GM21619 (cell line): ENCODE data around the gene TMEM213.

Experiments used
- ATAC-seq: cut with Tn5 transposase; IDR thresholded peaks from one replicate; pipeline ENCODE4 v1.9.1; 2021; ENCODE audit not compliant: unreplicated experiment

The TMEM213 gene, protein sequence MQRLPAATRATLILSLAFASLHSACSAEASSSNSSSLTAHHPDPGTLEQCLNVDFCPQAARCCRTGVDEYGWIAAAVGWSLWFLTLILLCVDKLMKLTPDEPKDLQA

DNA sequence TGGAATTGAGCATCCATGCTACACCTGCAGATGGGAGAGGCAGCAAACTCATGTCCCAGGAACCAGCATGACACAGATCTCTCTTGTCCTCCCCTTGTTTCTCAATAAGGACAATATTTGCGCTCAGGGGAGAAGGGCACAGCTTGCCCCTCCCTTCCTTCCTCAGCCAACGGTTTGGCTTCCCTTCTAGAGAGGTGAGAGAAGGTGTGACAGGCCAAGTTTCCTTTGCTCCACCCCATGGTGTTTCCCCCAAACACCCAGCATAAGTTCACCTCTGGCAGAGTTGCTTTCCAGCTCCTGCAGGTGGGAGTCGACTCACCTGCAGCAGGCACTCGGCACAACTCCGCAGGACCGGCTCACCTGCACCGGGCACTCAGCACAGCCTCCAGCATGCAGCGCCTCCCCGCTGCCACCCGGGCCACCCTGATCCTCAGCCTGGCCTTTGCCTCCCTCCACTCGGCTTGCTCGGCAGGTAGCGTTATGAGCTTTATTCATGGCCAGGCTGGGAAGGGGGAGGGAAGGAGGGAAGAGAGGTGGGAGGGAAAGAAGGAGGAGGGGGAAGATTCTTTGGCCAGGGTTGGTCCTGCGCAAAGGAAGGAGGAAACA, at the start of gene TMEM213, which contains the start of gene ATP6V0A4:
Gene TMEM213, plus strand, starts transcription at position 280 of the 606 bp plus-strand sequence. Its CDS starts 111 bp downstream, at position 391.
Gene ATP6V0A4, minus strand, starts transcription at position 482 of the 606 bp plus-strand sequence. CDS start 26,949 bp downstream, outside the sequence.
- ATAC-seq: no peak

DNA sequence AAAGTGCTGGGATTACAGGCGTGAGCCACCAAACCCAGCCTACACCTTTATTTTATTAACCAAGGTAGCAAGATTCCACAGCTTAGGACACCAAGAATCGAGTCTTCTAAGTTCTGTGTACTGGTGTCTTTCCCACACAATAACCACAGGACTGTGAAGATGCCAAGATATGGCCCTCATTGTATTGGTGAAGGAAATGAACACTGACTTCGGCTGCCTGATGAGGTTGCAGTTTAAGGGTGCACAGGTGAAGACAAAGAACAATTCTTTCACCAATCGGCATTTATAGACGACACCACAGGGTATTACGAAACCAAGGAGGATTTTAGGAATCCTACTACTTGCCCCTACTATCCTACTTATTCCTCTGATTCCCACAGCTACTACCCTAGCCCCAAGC, 49.1 kb upstream of the TMEM213 start:
- ATAC-seq: no peak

DNA sequence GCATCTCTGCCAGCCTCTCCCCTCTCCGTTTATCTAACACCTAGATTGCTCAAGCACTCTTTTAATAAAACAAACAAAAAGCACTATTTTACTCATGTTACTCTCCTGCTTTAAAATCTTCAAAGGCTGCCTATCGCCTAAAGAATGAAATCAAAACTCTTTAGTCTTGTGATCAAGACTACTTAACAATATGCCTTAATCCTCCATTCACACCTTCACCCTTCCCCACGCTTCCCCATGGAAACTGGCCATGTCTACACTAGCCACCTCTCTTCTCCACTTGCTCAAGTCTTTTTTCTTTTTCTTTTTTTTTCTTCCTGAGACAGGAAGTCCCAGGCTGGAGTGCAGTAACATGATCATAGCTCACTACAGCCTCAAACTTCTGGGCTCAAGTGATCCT, 47.8 kb upstream of the TMEM213 start:
- ATAC-seq: no peak

DNA sequence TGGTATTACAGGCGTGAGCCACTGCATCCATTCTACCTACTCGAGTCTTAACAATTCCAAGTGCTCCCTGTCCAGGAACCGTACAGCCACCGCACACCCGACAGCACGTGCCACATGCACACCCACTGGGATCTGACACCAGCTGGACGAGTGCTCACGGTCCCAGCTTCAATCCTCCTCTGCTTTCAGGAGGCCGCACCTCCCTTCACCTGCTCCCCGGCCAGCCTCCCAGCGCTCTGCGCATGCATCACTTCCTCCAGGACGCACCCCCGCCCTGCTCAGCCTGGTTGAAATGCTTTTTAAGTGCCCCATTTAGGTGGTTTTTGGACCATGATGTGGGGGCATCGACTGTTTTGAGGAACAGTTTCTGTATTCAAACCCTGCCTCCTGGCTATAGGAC, 47.3 kb upstream of the TMEM213 start:
- ATAC-seq: no peak

DNA sequence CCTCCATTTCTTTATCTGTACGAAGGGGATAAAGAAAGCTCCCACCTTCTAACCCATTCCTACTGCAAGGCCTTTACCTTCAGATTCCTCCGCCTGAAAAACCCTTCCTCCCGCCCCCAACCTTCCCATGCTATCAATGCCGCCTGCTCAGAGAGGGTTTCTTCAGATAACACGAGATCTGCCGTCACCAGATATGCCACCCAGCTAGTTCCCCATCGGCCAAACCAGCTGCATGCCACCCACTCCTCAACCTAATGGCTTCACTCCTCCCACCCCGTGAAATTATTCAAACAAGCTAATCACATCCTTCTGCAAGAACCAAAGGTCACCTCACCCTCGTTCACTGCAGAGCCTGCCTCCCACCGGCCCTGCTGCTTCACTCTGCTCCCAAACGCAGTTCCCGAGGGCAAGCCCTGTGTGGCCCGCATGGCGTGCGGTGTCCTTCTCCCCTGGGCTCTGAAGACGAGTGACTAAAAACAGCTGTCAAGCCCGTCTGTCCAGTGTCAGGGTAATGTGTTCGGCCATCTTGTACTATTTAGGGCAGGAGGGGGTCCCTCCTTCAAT, 46.8 kb upstream of the TMEM213 start:
- no peak for ATAC-seq

DNA sequence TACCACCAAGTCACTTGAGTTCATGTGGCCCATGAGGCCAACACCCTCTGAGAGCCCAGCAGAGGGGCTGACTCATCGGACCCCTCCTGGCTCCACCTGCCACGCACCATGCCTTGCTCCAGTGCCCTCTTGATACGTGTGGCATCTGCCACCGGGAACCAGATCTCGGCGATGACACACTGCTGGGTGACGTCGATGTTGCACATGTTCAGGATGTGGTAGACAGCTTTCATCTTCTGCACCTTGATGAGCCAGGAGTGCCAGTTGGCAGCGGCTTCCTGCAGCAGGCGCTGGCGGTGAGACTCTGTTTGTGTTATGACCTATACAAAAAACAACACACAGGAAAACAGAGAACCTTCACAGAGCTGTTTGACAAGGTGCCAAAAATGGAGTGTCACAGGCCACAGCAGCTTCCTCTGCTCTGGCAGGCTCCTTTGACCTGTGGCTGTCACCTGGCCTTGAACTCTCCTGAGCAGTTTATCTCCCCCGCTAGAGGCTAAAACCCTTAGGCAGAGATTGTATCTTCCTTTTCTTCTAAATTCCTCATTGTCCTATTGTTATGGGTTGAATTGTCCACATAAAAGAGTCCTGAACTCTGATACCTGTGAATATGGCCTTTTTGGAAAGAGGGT, 45.2 kb upstream of the TMEM213 start:
- ATAC-seq: peak; percentile 84

DNA sequence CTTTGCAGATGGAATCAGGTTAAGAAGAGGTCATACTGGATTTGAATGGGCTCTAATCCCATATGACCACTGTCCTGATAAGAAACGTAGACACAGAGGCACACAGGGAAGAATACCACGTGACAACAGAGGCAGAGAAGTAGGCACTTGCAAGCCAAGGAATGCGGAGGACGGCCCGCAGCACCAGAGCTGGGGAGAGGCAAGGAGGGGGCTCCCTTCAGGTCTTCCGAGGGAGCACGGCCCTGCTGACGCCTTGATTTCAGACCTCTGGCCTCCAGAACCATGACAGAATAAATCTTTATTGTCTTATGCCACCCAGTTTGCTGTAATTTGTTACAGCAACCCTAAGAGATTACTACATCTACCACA, 44.7 kb upstream of the TMEM213 start:
- ATAC-seq: no peak

DNA sequence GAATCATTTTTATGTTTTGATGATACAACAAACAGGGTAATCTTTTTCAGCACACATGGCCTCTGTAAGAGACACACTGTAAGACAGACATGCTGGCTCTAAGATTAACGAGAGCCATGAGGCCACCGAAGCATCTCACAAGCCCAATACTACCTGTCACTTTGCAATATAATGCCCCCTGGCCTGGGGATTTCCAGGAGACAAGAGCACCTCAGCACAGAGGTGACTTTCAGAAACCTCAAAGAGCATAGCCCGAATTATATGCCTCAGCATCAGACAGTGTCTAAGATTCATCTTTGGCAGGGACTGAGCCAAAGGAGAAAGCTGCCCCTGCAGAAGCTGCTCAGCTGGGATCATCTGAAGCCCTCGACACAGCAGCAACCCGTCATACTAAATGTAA, 44.2 kb upstream of the TMEM213 start:
- ATAC-seq: no peak

DNA sequence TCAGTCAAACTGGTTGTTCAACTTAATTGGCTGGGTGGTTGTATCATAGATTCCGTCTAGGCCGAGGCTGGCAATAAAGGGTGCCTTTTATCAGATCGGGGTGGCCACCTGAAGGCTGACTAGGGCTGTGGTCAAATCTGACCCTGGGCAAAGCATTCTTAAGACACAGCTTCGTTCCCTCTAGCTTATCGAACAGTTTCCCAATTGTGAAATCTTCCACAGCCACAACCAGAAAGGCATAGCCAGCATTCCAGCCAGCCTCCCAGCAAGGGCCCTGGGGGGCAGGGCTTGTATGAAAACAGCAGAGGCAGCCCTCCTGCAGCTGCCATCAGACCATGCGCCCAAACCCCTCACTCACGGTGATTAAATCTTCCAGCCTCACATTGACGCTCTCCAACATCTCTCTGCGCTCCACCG, 42.5 kb upstream of the TMEM213 start:
- ATAC-seq: no peak

DNA sequence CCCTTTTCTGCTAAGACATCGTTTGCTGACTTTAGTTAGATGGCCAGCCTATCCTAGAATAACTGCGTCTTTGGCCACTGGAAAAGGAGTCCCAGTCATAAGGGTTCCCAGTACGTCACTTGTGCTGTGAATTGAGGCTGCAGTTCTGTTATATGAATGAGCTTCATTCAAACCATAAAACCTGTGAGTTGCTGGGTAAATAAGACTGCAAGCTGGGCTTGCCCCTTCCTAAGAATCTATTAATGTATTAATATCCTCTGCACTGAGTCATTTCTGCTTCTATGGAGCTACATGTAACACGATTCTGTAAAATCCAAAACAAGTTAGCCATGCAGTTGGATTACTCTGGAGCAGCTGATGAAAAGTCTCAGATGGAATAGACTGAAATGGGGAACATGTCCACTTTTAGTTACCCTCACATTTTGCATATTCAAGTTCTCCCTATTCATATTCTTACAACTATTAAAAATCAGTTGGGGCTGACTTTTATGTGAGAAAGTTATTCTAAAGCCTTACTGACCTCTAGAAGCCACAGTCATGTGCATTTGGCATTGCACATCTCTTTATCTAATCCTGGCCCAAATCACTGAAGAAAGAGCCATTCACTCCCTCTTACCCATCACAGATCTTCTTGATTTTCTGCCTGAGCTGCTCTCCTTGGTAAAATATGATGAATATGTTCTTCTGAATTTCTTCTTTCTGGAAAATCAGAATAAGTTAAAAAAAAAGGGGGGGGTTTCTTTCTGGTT, 41.8 kb upstream of the TMEM213 start:
- ATAC-seq: no peak

DNA sequence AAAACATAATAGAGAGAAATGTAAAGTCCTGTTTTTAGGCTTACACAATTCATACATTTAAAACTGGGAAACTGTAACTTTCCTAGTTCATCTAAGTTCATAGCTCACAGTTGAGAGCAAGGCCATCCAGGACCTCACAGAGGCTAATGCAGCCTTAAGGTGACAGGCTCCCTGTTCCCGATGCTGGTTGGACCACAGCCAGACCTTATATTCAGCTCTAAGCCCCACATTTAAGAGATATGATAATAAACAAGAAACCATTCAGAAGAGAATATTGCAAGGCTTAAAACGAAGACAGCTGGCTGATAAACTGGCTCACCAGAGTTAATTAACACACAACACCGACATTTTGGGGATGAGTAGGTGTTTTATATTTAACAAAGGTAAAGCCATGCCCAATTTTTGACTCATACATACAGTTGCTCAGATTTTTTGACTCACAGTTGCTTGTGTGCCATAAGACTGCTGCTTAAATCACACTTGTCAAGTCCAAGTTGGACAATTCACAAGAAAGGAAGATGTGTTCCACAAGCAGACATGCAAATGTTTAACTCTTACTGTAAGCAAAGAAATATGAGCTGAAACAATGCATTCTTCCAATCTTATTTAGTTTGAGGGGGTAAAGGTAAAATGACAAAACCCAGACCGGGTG, 41.1 kb upstream of the TMEM213 start:
- ATAC-seq: no peak

DNA sequence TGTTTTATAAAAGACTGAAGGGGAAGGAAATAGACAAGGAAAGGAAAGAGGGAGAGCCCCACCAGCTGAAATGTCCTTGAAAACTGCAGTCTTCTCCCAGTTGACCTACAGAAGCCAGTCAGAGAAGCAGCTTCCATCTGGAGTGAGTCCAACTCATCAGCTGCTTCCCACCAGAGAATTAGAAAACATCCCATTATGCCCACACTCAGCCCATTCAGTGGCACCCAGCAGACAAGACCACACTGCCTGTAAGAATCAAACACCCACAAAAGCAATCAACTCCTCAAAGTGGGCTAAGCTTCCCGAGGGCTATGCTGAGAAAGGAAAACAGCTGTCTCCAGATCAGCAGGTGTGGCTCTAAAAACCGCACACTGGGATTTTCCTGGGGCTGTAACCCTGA, 29.6 kb upstream of the TMEM213 start:
- no peak for ATAC-seq

DNA sequence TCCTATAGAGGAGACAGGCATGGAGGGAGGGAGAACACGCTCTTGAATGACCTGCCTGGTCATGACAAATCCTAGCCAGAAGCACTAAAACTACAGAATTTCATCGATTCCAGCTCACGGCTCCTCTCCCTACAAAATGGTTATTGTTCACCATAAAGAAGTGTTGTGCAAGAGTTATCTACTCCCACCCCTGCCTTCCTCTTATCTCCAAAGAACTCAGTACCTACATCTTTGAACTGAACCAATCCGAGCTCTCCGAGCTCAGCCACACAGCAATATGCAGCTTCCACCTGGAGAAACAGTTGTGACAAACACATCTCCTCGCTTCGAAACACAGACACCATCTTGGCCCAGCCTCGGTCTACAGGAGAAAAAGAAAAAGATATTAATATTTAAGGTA, 26.9 kb upstream of the TMEM213 start:
- no peak for ATAC-seq

DNA sequence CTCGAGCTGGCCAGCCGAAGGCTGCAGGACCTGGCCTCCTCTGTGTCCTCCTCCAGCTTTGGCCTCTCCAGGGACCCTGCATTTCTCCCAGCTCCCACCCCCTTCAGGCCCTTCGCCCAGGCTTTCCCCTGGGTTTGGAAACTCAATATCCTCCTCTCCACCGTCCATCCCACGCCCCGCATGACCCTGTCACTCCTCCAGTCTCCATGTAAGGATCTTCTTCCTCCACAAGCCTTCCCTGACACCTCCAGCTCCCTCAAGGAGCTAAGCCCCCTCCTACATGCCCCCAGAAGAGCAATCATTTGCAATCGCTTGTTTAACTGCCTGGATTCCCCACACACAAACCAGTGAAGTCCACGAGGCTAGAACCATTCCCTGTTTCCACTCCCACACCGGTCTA, 24.6 kb upstream of the TMEM213 start:
- ATAC-seq: no peak

DNA sequence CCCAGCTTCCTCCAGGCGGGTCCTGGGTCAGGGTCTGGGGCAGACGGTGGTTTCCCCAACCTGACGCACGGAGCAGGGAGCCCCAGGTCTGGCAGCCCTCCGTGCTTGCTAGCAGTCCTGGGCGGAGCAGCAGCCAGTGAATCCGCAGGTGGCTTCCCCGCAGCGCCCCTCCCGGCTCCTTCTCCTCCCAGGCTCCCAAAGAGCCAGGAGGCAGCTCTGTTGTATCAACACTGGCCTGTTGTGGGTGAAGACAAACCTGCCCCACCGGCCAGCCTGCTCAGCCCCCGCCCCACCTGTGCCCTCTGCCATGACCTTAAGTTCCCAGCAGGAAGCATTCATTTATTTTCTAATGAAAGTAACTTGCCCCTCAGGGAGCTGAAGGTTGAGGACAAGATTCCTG, 24.0 kb upstream of the TMEM213 start:
- no peak for ATAC-seq

DNA sequence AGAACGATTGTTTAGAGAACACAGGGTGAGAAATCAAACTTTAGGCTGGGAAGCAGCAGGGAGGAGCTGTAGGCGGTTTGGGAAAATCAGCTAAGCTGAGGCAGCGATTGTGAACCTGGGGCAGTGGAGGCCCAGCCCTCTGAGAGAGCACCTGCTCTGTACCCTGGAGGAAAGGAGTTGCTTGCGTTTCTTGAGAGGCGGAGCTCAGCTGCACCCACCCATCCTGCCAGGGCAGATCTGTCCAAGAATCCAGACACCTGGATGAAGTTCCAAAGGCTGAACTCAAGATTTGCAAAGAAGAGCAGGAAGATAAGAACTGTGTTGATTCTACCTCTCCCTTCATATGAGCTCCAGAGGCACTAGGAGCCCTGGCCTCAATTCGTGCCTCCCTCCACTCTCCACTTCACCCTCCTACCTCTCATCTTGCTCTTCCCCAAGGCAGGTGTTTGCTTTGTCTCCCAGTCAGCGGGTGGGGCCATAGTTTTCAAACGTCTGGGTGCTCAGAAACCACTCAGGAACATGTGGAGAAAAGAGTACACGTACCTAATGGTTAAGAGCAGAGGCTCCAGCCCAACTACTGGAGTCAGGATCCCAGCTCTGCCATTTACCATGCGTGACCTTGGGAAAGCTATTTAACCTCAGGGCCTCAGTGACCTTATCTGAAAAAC, 21.5 kb upstream of the TMEM213 start:
- no peak for ATAC-seq

DNA sequence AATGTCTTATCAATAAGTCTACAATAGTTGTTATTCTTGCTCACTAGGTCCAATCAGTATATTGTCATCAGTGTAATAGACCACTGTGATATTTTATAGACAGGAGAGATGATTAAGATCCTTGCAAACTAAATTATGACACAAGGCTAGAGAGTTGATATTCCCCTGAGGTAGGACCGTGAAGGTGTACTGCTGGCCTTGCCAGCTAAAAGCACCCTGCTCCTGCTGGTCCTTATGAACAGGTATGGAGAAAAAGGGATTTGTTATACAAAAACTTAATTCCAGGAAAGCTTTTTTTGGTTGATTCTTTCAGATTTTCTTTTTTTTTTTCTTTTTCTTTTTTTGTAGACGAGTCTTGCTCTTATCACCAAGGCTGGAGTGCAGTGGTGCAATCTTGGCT, 16.8 kb upstream of the TMEM213 start:
- ATAC-seq: no peak

DNA sequence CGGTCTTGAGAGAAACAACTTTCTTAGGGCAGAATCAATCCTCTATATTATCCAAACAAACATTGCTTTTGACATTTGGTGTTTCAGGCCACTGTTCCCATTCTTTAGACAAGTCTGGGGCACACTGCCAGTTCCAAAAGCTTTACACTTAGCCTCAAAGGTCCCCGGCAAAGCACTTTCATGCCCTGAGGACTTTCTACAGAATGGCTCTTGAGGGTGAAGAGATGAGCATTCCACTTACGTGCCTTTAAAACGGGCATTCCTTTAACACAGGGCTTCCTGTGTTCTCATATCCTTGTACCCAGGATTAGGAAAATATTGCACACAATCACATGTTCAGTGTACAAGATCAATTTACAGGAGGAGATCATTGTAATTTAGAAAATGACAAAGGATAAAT, 13.1 kb upstream of the TMEM213 start:
- no peak for ATAC-seq

DNA sequence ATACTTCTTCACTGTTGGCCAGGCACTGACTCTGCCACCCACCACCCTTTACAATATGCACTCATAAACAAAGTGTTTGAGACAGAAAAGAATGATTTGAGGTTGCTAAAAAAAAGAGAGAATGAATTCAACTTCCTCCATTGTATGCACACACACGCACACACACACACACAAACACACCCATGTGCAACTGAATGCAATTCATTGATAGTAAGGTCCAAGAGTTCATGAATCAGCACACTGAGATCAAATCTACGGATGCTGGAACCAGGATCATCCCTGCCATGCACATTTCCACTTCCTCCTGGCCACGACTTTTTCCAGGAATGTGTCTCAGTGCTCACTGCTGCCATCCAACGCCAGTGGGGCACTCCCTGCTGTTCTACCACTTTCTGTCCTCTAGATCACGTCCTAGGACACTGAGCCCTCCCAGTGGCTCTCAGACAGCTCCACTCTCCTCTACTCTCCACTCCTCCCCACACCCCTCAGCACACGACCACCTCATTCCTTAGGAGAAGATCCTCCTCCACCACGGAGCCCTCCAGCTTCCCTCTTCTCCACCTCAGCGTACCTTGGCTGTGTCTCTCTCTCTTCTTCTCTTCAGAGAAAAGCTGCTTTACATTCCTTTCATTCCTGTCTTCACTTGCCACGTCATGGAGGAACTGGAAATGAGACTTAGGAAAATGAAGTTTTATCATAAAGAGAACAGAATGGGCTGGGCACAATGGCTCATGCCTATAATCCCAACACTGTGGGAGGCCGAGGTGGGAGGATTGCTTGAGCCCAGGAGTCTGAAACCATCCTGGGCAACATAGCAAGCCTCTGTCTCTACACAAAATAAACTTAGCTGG, 12.0 kb upstream of the TMEM213 start:
- no peak for ATAC-seq
